NCI-H1048 (cell line): ENCODE data around the gene PPIL6.

Experiments
- DNase-seq: peaks from one replicate; lab custom pipeline; 2025; lab: John Stamatoyannopoulos, UW

Gene PPIL6

GRCh38 chr6:109449064-109449794 is 8.8 kb upstream of the PPIL6 start:
- DNase-seq = no peak

GRCh38 chr6:109448615-109449014 is 8.2 kb upstream of the PPIL6 start:
- no peak for DNase-seq

- DNase-seq = no peak
Observed at GRCh38 chr6:109447878-109448555, 7.6 kb upstream of the PPIL6 start.

GRCh38 chr6:109447087-109447486 is 6.7 kb upstream of the PPIL6 start:
- no peak for DNase-seq

- no peak for DNase-seq
Observed at GRCh38 chr6:109446541-109446940, 6.1 kb upstream of the PPIL6 start.

- DNase-seq = no peak
Observed at GRCh38 chr6:109446072-109446471, 5.6 kb upstream of the PPIL6 start.

GRCh38 chr6:109445382-109445781 is 5.0 kb upstream of the PPIL6 start:
- no peak for DNase-seq

GRCh38 chr6:109443425-109443950 is 3.1 kb upstream of the PPIL6 start:
- DNase-seq = no peak

- DNase-seq = no peak
Observed at GRCh38 chr6:109442393-109442924, 2.0 kb upstream of the PPIL6 start.

- no peak for DNase-seq
Observed at GRCh38 chr6:109441069-109441816, 815 bp upstream of the PPIL6 start.

- DNase-seq = no peak
Observed at GRCh38 chr6:109436041-109436440, 4.4 kb downstream of the PPIL6 start.

- DNase-seq = no peak
Observed at GRCh38 chr6:109434456-109434855, 6.0 kb downstream of the PPIL6 start.

GRCh38 chr6:109429496-109429895 is 10.9 kb downstream of the PPIL6 start:
- no peak for DNase-seq

GRCh38 chr6:109428889-109429477 is 11.4 kb downstream of the PPIL6 start:
- DNase-seq = no peak

- no peak for DNase-seq
Observed at GRCh38 chr6:109424946-109425345, 15.5 kb downstream of the PPIL6 start.

- no peak for DNase-seq
Observed at GRCh38 chr6:109421184-109421583, 19.2 kb downstream of the PPIL6 start.

GRCh38 chr6:109420751-109421150 is 19.7 kb downstream of the PPIL6 start:
- no peak for DNase-seq

- DNase-seq = no peak
Observed at GRCh38 chr6:109417646-109418045, 22.8 kb downstream of the PPIL6 start.

GRCh38 chr6:109411034-109411433 is 29.4 kb downstream of the PPIL6 start:
- no peak for DNase-seq

GRCh38 chr6:109406196-109406595 is 34.2 kb downstream of the PPIL6 start:
- no peak for DNase-seq

GRCh38 chr6:109397020-109397419 is 43.4 kb downstream of the PPIL6 start:
- no peak for DNase-seq
